Fibroblast of lung (primary cell): ENCODE measurements around the gene DLGAP3. TPM values are rescaled to one million over a fixed set of nuclear protein-coding genes. Genes with fewer than 3 reads are reported as not detected.
A peak's percentile ranks its signal among the peaks of the same experiment; 100 is the strongest.

Source experiments
- DNase-seq, 2 donors: peaks; one replicate each; pipeline versions ENCODE4 v3.0.0 to v3.0.0-alpha.2; 2010; ENCODE audit warnings: low read depth in 2 of 2
- H2AFZ ChIP-seq: 2 replicates; pipeline ENCODE4 v1.5.1; 2012; ENCODE audit warnings: low read length, control low read depth, inconsistent platforms
- H3K27ac ChIP-seq: 2 replicates; pipeline ENCODE4 v1.5.1; 2011; ENCODE audit warnings: low read length, control low read depth; ENCODE audit not compliant: insufficient read depth
- H3K27me3 ChIP-seq: 2 replicates; pipeline ENCODE4 v1.5.1; 2011; ENCODE audit warnings: mild to moderate bottlenecking, low read length; ENCODE audit not compliant: control insufficient read depth, insufficient read depth
- H3K36me3 ChIP-seq: 2 replicates; pipeline ENCODE4 v1.5.1; 2011; ENCODE audit warnings: low read length; ENCODE audit not compliant: control insufficient read depth, insufficient read depth
- H3K4me1 ChIP-seq: 2 replicates; pipeline ENCODE4 v1.5.1; 2011; ENCODE audit warnings: low read length; ENCODE audit not compliant: control insufficient read depth, insufficient read depth; ENCODE audit errors: extremely low read depth
- H3K4me2 ChIP-seq: 2 replicates; pipeline ENCODE4 v1.5.1; 2011; ENCODE audit warnings: low read length, control low read depth; ENCODE audit not compliant: insufficient read depth; ENCODE audit errors: extremely low read depth
- H3K4me3 ChIP-seq, 4 experiments: fragments of 200-600 bp in 1 of 4; sonication (generic) in 1 of 4; replicated peaks in 1 of 4; 2 replicates each; pipeline ENCODE4 v1.5.1; 2011 to 2016; ENCODE audit warnings: low read length in 4 of 4, low read depth in 3 of 4, mild to moderate bottlenecking in 3 of 4, control low read depth in 2 of 4, inconsistent platforms in 1 of 4, mixed read lengths in 1 of 4; ENCODE audit not compliant: insufficient read depth in 1 of 4; ENCODE audit errors: control extremely low read depth in 1 of 4
- H3K79me2 ChIP-seq: 2 replicates; pipeline ENCODE4 v1.5.1; 2012; ENCODE audit warnings: mild to moderate bottlenecking, low read length, inconsistent platforms; ENCODE audit not compliant: control insufficient read depth, insufficient read depth
- H3K9ac ChIP-seq: 2 replicates; pipeline ENCODE4 v1.5.1; 2011; ENCODE audit warnings: mild to moderate bottlenecking, low read length, control low read depth; ENCODE audit not compliant: insufficient read depth
- H3K9me3 ChIP-seq: 2 replicates; pipeline ENCODE4 v1.5.1; 2012; ENCODE audit warnings: low read depth, low read length; ENCODE audit not compliant: control insufficient read depth, insufficient read depth
- H4K20me1 ChIP-seq: 2 replicates; pipeline ENCODE4 v1.5.1; 2011; ENCODE audit warnings: low read length; ENCODE audit not compliant: control insufficient read depth, insufficient read depth; ENCODE audit errors: extremely low read depth
- EZH2 ChIP-seq: IDR thresholded peaks from 2 replicates; pipeline ENCODE4 v1.5.1; 2012; ENCODE audit warnings: low read length, control low read depth, mild to moderate bottlenecking; ENCODE audit errors: missing control alignments
- polyA plus RNA-seq, 2 donors: library from polyadenylated mRNA; depleted of rRNA in 1 of 2; stranded (reverse) in 1 of 2; unstranded in 1 of 2; fragments of >200 nt; gene quantifications; 2 replicates each; pipeline ENCODE4 v1.2.1, GENCODE V29; 2011 to 2012; ENCODE audit warnings: missing spikeins in 1 of 2
- total RNA-seq: library from RNA; depleted of rRNA; stranded (reverse); fragments of >200 nt; gene quantifications from 2 replicates; pipeline ENCODE4 v1.2.1, GENCODE V29; 2014
- TF ChIP-seq, protein P1 (sequence below), 2 donors: IDR thresholded peaks in 1 of 2; conservative IDR thresholded peaks in 1 of 2; 1 replicate in 1 of 2; 2 replicates in 1 of 2; pipeline ENCODE4 v1.5.1; 2011 to 2012; ENCODE audit warnings: low read length in 2 of 2, control low read depth in 1 of 2, inconsistent platforms in 1 of 2, low read depth in 1 of 2, mild to moderate bottlenecking in 1 of 2

DLGAP3 gene
- total and polyA plus RNA-seq, 2 donors (not counting 1 experiment from before 2014, with no cell fraction given) = not detected

DNA sequence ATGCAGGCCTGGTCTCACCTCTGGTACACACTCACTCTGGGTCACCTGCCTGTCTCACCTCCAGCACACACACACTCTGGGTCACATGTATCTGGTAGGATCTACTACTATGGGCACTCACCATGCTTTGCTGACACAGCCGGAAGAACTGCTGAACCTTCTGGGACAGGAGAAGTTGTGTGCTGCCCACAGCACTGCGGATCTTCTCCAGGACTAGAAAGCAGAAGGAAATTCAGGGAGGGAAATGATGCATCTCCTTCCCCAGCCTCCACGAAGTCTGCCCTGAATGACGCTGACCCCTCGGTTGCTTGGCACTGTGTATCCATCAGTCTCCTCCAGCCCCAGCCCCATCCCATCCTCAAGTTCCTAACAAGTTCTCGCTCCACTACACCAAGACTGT, 62.0 kb downstream of the DLGAP3 start:
- TF ChIP-seq, protein P1, sequence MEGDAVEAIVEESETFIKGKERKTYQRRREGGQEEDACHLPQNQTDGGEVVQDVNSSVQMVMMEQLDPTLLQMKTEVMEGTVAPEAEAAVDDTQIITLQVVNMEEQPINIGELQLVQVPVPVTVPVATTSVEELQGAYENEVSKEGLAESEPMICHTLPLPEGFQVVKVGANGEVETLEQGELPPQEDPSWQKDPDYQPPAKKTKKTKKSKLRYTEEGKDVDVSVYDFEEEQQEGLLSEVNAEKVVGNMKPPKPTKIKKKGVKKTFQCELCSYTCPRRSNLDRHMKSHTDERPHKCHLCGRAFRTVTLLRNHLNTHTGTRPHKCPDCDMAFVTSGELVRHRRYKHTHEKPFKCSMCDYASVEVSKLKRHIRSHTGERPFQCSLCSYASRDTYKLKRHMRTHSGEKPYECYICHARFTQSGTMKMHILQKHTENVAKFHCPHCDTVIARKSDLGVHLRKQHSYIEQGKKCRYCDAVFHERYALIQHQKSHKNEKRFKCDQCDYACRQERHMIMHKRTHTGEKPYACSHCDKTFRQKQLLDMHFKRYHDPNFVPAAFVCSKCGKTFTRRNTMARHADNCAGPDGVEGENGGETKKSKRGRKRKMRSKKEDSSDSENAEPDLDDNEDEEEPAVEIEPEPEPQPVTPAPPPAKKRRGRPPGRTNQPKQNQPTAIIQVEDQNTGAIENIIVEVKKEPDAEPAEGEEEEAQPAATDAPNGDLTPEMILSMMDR (conservative IDR thresholded peaks at IDR 0.05 in 1 of 2, IDR thresholded peaks at IDR 0.05 in 1 of 2; ENCODE audit: low read depth in 1 of 2, low read length in 2 of 2) = no peak
- no peak for TF ChIP-seq EZH2
- no peak for DNase-seq
- Histone ChIP-seq H3K9ac (no peak overlapping the region), H3K27ac (no peak overlapping the region), H3K27me3 (peaks cover 14% of the 10 kb centered on the region), H3K36me3 (no peaks in the 10 kb centered on the region), H3K9me3 (no peaks in the 10 kb centered on the region), H3K4me3 (no peak overlapping the region), H3K4me2 (no peak overlapping the region), H2AFZ (no peak overlapping the region), H4K20me1 (no peaks in the 10 kb centered on the region), H3K4me1 (peaks cover 2% of the 10 kb centered on the region), H3K79me2 (no peaks in the 10 kb centered on the region)

DNA sequence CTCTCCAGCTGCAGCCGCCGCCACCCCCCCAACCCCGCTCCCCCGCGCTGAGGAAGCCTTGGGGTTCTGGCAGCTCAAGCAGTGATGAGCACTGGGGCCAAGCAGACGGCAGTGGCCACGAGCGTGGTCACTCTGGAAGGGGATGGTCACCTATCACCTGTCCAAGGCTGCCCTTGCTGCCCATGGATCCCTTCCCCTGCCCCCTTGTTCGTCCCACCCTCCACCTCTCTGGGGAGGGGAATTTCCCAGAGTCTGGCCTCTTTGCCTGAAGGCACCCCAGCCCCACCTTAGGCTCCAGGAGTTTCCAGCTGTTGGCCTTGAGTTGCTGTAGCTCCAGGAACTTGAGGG, 62.7 kb downstream of the DLGAP3 start:
- no peak for DNase-seq
- Histone ChIP-seq H2AFZ (peak overlapping the region; percentile 86), H3K4me2 (no peak overlapping the region), H3K9me3 (no peaks in the 10 kb centered on the region), H3K4me3 (peak overlapping the region in 1 of 4 experiments; percentile 75), H3K36me3 (no peaks in the 10 kb centered on the region), H4K20me1 (no peaks in the 10 kb centered on the region), H3K27me3 (peaks cover 8% of the 10 kb centered on the region), H3K27ac (no peak overlapping the region), H3K9ac (no peak overlapping the region), H3K79me2 (no peaks in the 10 kb centered on the region), H3K4me1 (peaks cover 2% of the 10 kb centered on the region)
- no peak for TF ChIP-seq EZH2
- TF ChIP-seq, protein P1 (conservative IDR thresholded peaks at IDR 0.05 in 1 of 2, IDR thresholded peaks at IDR 0.05 in 1 of 2; ENCODE audit: low read depth in 1 of 2, low read length in 2 of 2) = no peak

DNA sequence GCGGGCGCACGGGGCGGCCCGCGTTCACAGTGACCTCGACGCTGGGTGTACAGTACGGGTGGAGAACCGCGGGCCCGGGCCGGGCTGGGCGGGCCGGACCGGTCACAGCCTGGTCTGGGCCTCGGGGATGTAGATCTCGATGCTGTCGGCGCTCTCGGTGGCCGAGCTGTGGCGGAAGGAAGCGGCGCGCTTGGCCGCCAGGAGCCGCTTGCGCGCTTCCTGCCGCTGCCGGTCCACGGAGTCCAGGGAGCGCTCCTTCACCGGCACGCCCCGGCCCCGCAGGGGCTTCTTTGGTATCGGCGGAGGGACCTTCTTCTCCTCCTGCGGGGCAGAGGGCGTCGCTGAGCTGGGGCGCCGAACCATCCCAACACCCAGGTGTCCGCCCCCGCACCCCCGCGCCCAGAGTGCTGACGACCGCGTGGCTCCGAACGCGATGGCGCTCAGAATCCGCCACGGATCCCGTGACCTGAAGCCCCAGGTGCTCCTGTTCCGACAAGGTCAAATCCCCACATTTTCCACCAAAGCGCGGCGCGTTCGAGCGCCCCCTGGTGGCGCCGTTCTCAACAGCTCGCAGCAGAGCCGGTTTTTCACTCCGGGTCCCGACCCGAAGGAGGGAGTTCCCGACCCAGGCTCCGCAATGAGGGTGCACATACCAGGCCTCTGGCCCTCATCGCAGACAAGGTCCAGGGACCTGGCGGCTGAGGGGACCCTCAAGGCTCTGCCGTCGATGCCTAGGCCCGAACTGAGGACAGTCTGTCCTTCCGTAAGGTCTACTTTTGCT, 63.3 kb downstream of the DLGAP3 start:
- no peaks in the 10 kb centered on the region for H3K36me3 ChIP-seq
- DNase-seq = peak; percentile 43 to 73
- peaks cover 2% of the 10 kb centered on the region for H3K4me1 ChIP-seq
- peak overlapping the region; percentile 52 for H3K9ac ChIP-seq
- TF ChIP-seq EZH2 = no peak
- TF ChIP-seq, protein P1 (conservative IDR thresholded peaks at IDR 0.05 in 1 of 2, IDR thresholded peaks at IDR 0.05 in 1 of 2; ENCODE audit: low read depth in 1 of 2, low read length in 2 of 2) = peak; percentile 84 to 92
- peak overlapping the region; percentile 79 for H3K4me2 ChIP-seq
- no peaks in the 10 kb centered on the region for H3K9me3 ChIP-seq
- H3K27ac ChIP-seq = no peak overlapping the region
- H4K20me1 ChIP-seq = no peaks in the 10 kb centered on the region
- peak overlapping the region; percentile 61 to 75 (median 70) for H3K4me3 ChIP-seq
- no peaks in the 10 kb centered on the region for H3K79me2 ChIP-seq
- H2AFZ ChIP-seq = peak overlapping the region; percentile 86
- H3K27me3 ChIP-seq = peaks cover 6% of the 10 kb centered on the region
